ENCODE results near the gene SH3PXD2A.
A peak's percentile ranks its signal among the peaks of the same experiment; 100 is the strongest.

- no peak for TF ChIP-seq GABPA (tag; conservative IDR thresholded peaks at IDR 0.05; ENCODE audit: low read depth)
- TF ChIP-seq, protein P1, sequence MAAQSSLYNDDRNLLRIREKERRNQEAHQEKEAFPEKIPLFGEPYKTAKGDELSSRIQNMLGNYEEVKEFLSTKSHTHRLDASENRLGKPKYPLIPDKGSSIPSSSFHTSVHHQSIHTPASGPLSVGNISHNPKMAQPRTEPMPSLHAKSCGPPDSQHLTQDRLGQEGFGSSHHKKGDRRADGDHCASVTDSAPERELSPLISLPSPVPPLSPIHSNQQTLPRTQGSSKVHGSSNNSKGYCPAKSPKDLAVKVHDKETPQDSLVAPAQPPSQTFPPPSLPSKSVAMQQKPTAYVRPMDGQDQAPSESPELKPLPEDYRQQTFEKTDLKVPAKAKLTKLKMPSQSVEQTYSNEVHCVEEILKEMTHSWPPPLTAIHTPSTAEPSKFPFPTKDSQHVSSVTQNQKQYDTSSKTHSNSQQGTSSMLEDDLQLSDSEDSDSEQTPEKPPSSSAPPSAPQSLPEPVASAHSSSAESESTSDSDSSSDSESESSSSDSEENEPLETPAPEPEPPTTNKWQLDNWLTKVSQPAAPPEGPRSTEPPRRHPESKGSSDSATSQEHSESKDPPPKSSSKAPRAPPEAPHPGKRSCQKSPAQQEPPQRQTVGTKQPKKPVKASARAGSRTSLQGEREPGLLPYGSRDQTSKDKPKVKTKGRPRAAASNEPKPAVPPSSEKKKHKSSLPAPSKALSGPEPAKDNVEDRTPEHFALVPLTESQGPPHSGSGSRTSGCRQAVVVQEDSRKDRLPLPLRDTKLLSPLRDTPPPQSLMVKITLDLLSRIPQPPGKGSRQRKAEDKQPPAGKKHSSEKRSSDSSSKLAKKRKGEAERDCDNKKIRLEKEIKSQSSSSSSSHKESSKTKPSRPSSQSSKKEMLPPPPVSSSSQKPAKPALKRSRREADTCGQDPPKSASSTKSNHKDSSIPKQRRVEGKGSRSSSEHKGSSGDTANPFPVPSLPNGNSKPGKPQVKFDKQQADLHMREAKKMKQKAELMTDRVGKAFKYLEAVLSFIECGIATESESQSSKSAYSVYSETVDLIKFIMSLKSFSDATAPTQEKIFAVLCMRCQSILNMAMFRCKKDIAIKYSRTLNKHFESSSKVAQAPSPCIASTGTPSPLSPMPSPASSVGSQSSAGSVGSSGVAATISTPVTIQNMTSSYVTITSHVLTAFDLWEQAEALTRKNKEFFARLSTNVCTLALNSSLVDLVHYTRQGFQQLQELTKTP (IDR thresholded peaks at IDR 0.05; ENCODE audit: low read depth in 1 of 2, partially characterized antibody in 2 of 2): no peak
- TF ChIP-seq LEF1 (IDR thresholded peaks at IDR 0.05): peak; percentile 53
- TF ChIP-seq FIP1L1 (IDR thresholded peaks at IDR 0.05; ENCODE audit: low read depth, low read length, poor library complexity, severe bottlenecking): no peak
- TF ChIP-seq PRPF4 (IDR thresholded peaks at IDR 0.05; ENCODE audit: insufficient read depth, low read depth, low read length, poor library complexity, severe bottlenecking): no peak
- no peak for TF ChIP-seq ZNF24 (IDR thresholded peaks at IDR 0.05)
- TF ChIP-seq PURB (CRISPR knock-in tag; IDR thresholded peaks at IDR 0.05; ENCODE audit: low read depth): no peak
- TF ChIP-seq, protein P2, sequence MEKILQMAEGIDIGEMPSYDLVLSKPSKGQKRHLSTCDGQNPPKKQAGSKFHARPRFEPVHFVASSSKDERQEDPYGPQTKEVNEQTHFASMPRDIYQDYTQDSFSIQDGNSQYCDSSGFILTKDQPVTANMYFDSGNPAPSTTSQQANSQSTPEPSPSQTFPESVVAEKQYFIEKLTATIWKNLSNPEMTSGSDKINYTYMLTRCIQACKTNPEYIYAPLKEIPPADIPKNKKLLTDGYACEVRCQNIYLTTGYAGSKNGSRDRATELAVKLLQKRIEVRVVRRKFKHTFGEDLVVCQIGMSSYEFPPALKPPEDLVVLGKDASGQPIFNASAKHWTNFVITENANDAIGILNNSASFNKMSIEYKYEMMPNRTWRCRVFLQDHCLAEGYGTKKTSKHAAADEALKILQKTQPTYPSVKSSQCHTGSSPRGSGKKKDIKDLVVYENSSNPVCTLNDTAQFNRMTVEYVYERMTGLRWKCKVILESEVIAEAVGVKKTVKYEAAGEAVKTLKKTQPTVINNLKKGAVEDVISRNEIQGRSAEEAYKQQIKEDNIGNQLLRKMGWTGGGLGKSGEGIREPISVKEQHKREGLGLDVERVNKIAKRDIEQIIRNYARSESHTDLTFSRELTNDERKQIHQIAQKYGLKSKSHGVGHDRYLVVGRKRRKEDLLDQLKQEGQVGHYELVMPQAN (IDR thresholded peaks at IDR 0.05; ENCODE audit: borderline replicate concordance): no peak
- no peak for TF ChIP-seq RFX5 (IDR thresholded peaks at IDR 0.05; ENCODE audit: low read depth, low read length)
- no peak for TF ChIP-seq ZNF79 (CRISPR knock-in tag; IDR thresholded peaks at IDR 0.05; ENCODE audit: low read depth)
- TF ChIP-seq POLR2AphosphoS5 (IDR thresholded peaks at IDR 0.05; ENCODE audit: control insufficient read depth, insufficient read depth, low read depth, low read length): peak; percentile 97
Measured at GRCh38 chr10:103618575-103619423, 236.6 kb downstream of the SH3PXD2A start.

Data from K562 (cell line).